Glutamatergic neuron (in vitro differentiated cells): ENCODE results near the gene NOD1. TPM values are rescaled to one million over a fixed set of nuclear protein-coding genes. Genes with fewer than 3 reads are reported as not detected.

Experiments used
- DNase-seq: peaks from one replicate; pipeline ENCODE4 v3.0.0; 2022
- H3K27ac Mint-ChIP-seq: one replicate; pipeline ENCODE4 v1.8.0; 2020; ENCODE audit warnings: mild to moderate bottlenecking, mixed read lengths, inconsistent platforms; ENCODE audit not compliant: unreplicated experiment
- H3K27me3 Mint-ChIP-seq: one replicate; pipeline ENCODE4 v1.8.0; 2020; ENCODE audit warnings: mild to moderate bottlenecking, moderate library complexity, mixed read lengths, inconsistent platforms; ENCODE audit not compliant: unreplicated experiment
- H3K36me3 Mint-ChIP-seq: one replicate; pipeline ENCODE4 v1.8.0; 2020; ENCODE audit warnings: mild to moderate bottlenecking, mixed read lengths, inconsistent platforms; ENCODE audit not compliant: unreplicated experiment
- H3K4me1 Mint-ChIP-seq: one replicate; pipeline ENCODE4 v1.8.0; 2020; ENCODE audit warnings: mild to moderate bottlenecking, low read depth, mixed read lengths, inconsistent platforms; ENCODE audit not compliant: unreplicated experiment
- H3K4me3 Mint-ChIP-seq: one replicate; pipeline ENCODE4 v1.8.0; 2020; ENCODE audit warnings: mild to moderate bottlenecking, mixed read lengths, inconsistent platforms; ENCODE audit not compliant: unreplicated experiment
- H3K9me3 Mint-ChIP-seq: one replicate; pipeline ENCODE4 v1.8.0; 2020; ENCODE audit warnings: mild to moderate bottlenecking, moderate library complexity, mixed read lengths, inconsistent platforms; ENCODE audit not compliant: unreplicated experiment
- CTCF ChIP-seq: fragments of 200-600 bp; sonication (generic); IDR thresholded peaks from one replicate; pipeline ENCODE4 v1.5.0; 2021; ENCODE audit not compliant: partially characterized antibody, unreplicated experiment
- total RNA-seq: library from RNA; stranded (reverse); fragmentation: NEBNext Ultra II Directional; extraction: Animal tissue kit (Norgen Biotek cat#: 25700); gene quantifications from one replicate; pipeline ENCODE4 v1.2.1, GENCODE V29; 2021; ENCODE audit not compliant: unreplicated experiment

NOD1 gene
- total RNA-seq, 1 donor from 2014 or later: 9.3 TPM

GRCh38 chr7:30470163-30470770 is 8.3 kb downstream of the NOD1 start:
- no peak for TF ChIP-seq CTCF
- H3K4me3 Mint-ChIP-seq: peak overlapping the region; percentile 17
- peak; percentile 65 for DNase-seq
- peaks cover 9% of the 10 kb centered on the region for H3K9me3 Mint-ChIP-seq
- peak overlapping the region; percentile 95 for H3K27ac Mint-ChIP-seq
- H3K4me1 Mint-ChIP-seq: peaks cover 60% of the 10 kb centered on the region
- no peaks in the 10 kb centered on the region for H3K36me3 Mint-ChIP-seq
- peaks cover 7% of the 10 kb centered on the region for H3K27me3 Mint-ChIP-seq

- H3K9me3 Mint-ChIP-seq: peaks cover 9% of the 10 kb centered on the region
- peak overlapping the region; percentile 51 for H3K4me3 Mint-ChIP-seq
- H3K27me3 Mint-ChIP-seq: peaks cover 7% of the 10 kb centered on the region
- peaks cover 61% of the 10 kb centered on the region for H3K4me1 Mint-ChIP-seq
- peak overlapping the region; percentile 95 for H3K27ac Mint-ChIP-seq
- no peak for DNase-seq
- H3K36me3 Mint-ChIP-seq: no peaks in the 10 kb centered on the region
- no peak for TF ChIP-seq CTCF
These were observed 9.3 kb downstream of the NOD1 start for GRCh38 chr7:30469303-30469702.

GRCh38 chr7:30468791-30469190 is 9.8 kb downstream of the NOD1 start:
- Mint-ChIP-seq H3K9me3 (peaks cover 9% of the 10 kb centered on the region), H3K4me1 (peaks cover 66% of the 10 kb centered on the region), H3K4me3 (no peak overlapping the region), H3K36me3 (no peaks in the 10 kb centered on the region), H3K27ac (peak overlapping the region; percentile 95), H3K27me3 (peaks cover 8% of the 10 kb centered on the region)
- TF ChIP-seq CTCF: no peak
- no peak for DNase-seq

GRCh38 chr7:30468041-30468440 is 10.5 kb downstream of the NOD1 start:
- H3K27me3 Mint-ChIP-seq: peaks cover 9% of the 10 kb centered on the region
- H3K36me3 Mint-ChIP-seq: no peaks in the 10 kb centered on the region
- H3K4me1 Mint-ChIP-seq: peaks cover 68% of the 10 kb centered on the region
- no peak for DNase-seq
- H3K27ac Mint-ChIP-seq: peak overlapping the region; percentile 95
- H3K9me3 Mint-ChIP-seq: peaks cover 9% of the 10 kb centered on the region
- H3K4me3 Mint-ChIP-seq: no peak overlapping the region
- no peak for TF ChIP-seq CTCF

GRCh38 chr7:30467271-30467670 is 11.3 kb downstream of the NOD1 start:
- peaks cover 65% of the 10 kb centered on the region for H3K4me1 Mint-ChIP-seq
- no peaks in the 10 kb centered on the region for H3K36me3 Mint-ChIP-seq
- H3K27ac Mint-ChIP-seq: no peak overlapping the region
- peaks cover 9% of the 10 kb centered on the region for H3K9me3 Mint-ChIP-seq
- peaks cover 9% of the 10 kb centered on the region for H3K27me3 Mint-ChIP-seq
- DNase-seq: no peak
- no peak for TF ChIP-seq CTCF
- no peak overlapping the region for H3K4me3 Mint-ChIP-seq
